Body of pancreas (tissue), 4 donors: ENCODE data around the gene ATXN1.

Experiments
- CTCF ChIP-seq, 7 experiments: fragments of 450-650 bp in 4 of 7; fragments of 200-600 bp in 3 of 7; sonication (generic) in 3 of 7; IDR thresholded peaks; one replicate each; pipeline ENCODE4 v1.5.1; 2016 to 2019; ENCODE audit warnings: antibody characterized with exemption in 7 of 7
- POLR2A ChIP-seq, 3 donors: fragments of 450-650 bp; IDR thresholded peaks; one replicate each; pipeline ENCODE4 v1.6.1; 2016; ENCODE audit warnings: antibody characterized with exemption in 3 of 3, mild to moderate bottlenecking in 2 of 3

- TF ChIP-seq POLR2A (IDR thresholded peaks at IDR 0.05) (no peak), CTCF (IDR thresholded peaks at IDR 0.05) (peak in 2 of 7 experiments; percentile 1 to 10)
These were observed 48.3 kb downstream of the ATXN1 start for GRCh38 chr6:16712931-16713484.
